Prostate gland (tissue), 2 donors: Measurements from ENCODE around the gene SEC61G. TPM values are rescaled to one million over a fixed set of nuclear protein-coding genes. Genes with fewer than 3 reads are reported as not detected.

Experiments
- DNase-seq: peaks from one replicate; pipeline ENCODE4 v3.0.0-alpha.2; 2019; ENCODE audit warnings: low spot score
- H3K27ac ChIP-seq, 2 donors: fragments of 200-600 bp; sonication (generic); 2 replicates each; pipeline ENCODE4 v1.5.1; 2017 to 2019
- H3K27me3 ChIP-seq: fragments of 200-600 bp; sonication (generic); replicated peaks from 2 replicates; pipeline ENCODE4 v1.5.1; 2019; ENCODE audit not compliant: insufficient read depth
- H3K36me3 ChIP-seq, 2 donors: fragments of 200-600 bp; sonication (generic); 1 replicate in 1 of 2; 2 replicates in 1 of 2; pipeline versions ENCODE4 v1.5.1 to v1.8.1; 2017 to 2019
- H3K4me1 ChIP-seq: fragments of 200-600 bp; sonication (generic); replicated peaks from 2 replicates; pipeline ENCODE4 v1.5.1; 2019
- H3K4me3 ChIP-seq, 2 donors: fragments of 200-600 bp; sonication (generic); 2 replicates each; pipeline ENCODE4 v1.5.1; 2017 to 2019
- H3K9me3 ChIP-seq: fragments of 200-600 bp; sonication (generic); 2 replicates; pipeline ENCODE4 v1.5.1; 2017
- CTCF ChIP-seq, 4 experiments: fragments of 200-600 bp in 2 of 4; fragments of 450-650 bp in 2 of 4; sonication (generic) in 2 of 4; IDR thresholded peaks; 1 replicate in 3 of 4; 2 replicates in 1 of 4; pipeline ENCODE4 v1.5.1; 2016 to 2019; ENCODE audit warnings: antibody characterized with exemption in 4 of 4, mild to moderate bottlenecking in 2 of 4, moderate library complexity in 2 of 4
- POLR2A ChIP-seq: fragments of 450-650 bp; IDR thresholded peaks from one replicate; pipeline ENCODE4 v1.6.1; 2016; ENCODE audit warnings: antibody characterized with exemption, mild to moderate bottlenecking
- POLR2AphosphoS5 ChIP-seq: sonication (generic); formaldehyde crosslinking; IDR thresholded peaks from one replicate; pipeline ENCODE4 v1.6.1; 2017; ENCODE audit warnings: antibody characterized with exemption
- WGBS: methylation state at CpG from one replicate; pipeline ENCODE4 v1.1.5; 2018; 5-methylcytosine and 5-hydroxymethylcytosine counted together
- intact Hi-C: fragments of 100-400 bp; cut with DNase I; formaldehyde crosslinking; loops from one replicate; pipeline ENCODE4 v1.14.2; 2022
- total RNA-seq, 2 donors: library from RNA; depleted of rRNA; stranded (reverse); fragments of >200 nt; gene quantifications; one replicate each; pipeline ENCODE4 v1.1.0, GENCODE V29; 2016

The SEC61G gene
- total RNA-seq, 2 donors from 2014 or later, result 253 to 473 TPM

DNA sequence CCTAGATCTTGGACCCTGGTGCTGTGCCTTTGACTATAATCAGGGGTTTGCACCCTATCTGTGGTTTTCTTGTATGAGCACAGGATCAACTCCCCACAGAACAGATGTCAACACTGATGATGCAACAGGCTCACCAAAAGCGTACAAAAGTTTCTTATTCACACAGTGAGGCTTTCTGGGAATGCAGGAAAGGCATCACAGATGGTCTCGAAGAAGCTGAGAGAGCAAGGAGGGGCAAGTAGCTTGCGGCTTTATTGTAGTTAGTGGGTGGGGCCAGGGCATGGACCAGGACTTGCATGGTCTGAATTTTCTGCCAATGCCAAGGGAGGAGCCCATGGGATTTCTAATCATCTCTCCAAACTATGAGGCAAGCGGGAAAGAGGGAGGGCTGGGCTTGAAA is 46.2 kb downstream of the SEC61G start:
- Histone ChIP-seq H3K36me3 (no peaks in the 10 kb centered on the region), H3K9me3 (no peaks in the 10 kb centered on the region), H3K4me3 (no peak overlapping the region), H3K4me1 (no peaks in the 10 kb centered on the region), H3K27ac (no peak overlapping the region), H3K27me3 (no peaks in the 10 kb centered on the region)
- DNase-seq, result no peak
- WGBS, result 93% methylated on average over 4 of the region's 4 CpGs
- TF ChIP-seq POLR2AphosphoS5 (no peak), CTCF (IDR thresholded peaks at IDR 0.05) (no peak), POLR2A (no peak)
- intact Hi-C loops, result no loop called here

- Histone ChIP-seq H3K27ac (no peak overlapping the region), H3K36me3 (no peaks in the 10 kb centered on the region), H3K4me3 (no peak overlapping the region), H3K4me1 (no peaks in the 10 kb centered on the region), H3K9me3 (no peaks in the 10 kb centered on the region), H3K27me3 (no peaks in the 10 kb centered on the region)
- 90% methylated on average over 2 of the region's 2 CpGs for WGBS
- intact Hi-C loops, result no loop called here
- DNase-seq, result no peak
- TF ChIP-seq CTCF (IDR thresholded peaks at IDR 0.05) (no peak), POLR2AphosphoS5 (no peak), POLR2A (no peak)
Observed at GRCh38 chr7:54711900-54712595, 47.0 kb downstream of the SEC61G start.

- no peak for DNase-seq
- Histone ChIP-seq H3K27me3 (no peaks in the 10 kb centered on the region), H3K36me3 (no peaks in the 10 kb centered on the region), H3K27ac (no peak overlapping the region), H3K4me1 (no peaks in the 10 kb centered on the region), H3K9me3 (no peaks in the 10 kb centered on the region), H3K4me3 (no peak overlapping the region)
- TF ChIP-seq POLR2A, result no peak
- TF ChIP-seq CTCF (IDR thresholded peaks at IDR 0.05), result no peak
- TF ChIP-seq POLR2AphosphoS5, result no peak
- intact Hi-C loops, result no loop called here
- WGBS, result 91% methylated on average over 1 of the region's 1 CpG
Observed at GRCh38 chr7:54709283-54709682, 49.7 kb downstream of the SEC61G start.

- Histone ChIP-seq H3K27ac (no peak overlapping the region), H3K4me3 (no peak overlapping the region), H3K9me3 (no peaks in the 10 kb centered on the region), H3K4me1 (no peaks in the 10 kb centered on the region), H3K36me3 (no peaks in the 10 kb centered on the region), H3K27me3 (no peaks in the 10 kb centered on the region)
- intact Hi-C loops, result no loop called here
- 41% methylated on average over 4 of the region's 4 CpGs for WGBS
- TF ChIP-seq CTCF (IDR thresholded peaks at IDR 0.05), result no peak
- no peak for TF ChIP-seq POLR2A
- no peak for TF ChIP-seq POLR2AphosphoS5
- no peak for DNase-seq
Observed at GRCh38 chr7:54705436-54705835, 53.6 kb downstream of the SEC61G start.

DNA sequence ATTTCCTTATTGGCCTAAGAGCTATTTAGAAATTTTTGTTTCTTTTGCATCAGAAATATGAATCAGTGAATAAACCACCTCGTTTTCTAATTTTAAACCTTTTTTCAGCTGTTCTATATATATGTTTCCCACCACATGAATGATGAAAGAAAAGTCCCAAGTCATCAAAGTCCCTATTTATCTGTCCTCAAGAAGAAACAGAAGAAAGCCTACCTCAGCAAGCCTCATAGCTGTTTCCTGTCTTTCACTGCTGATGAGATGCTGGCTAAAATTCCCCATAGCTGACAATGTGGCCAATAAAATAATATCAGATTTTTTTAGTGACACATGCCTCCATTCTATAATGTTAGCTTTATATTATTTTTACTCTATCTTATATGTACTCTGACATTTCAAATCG is 54.2 kb downstream of the SEC61G start:
- no peak for TF ChIP-seq CTCF (IDR thresholded peaks at IDR 0.05)
- no peak for TF ChIP-seq POLR2AphosphoS5
- no peak for TF ChIP-seq POLR2A
- Histone ChIP-seq H3K36me3 (no peaks in the 10 kb centered on the region), H3K4me3 (no peak overlapping the region), H3K9me3 (no peaks in the 10 kb centered on the region), H3K27ac (no peak overlapping the region), H3K27me3 (no peaks in the 10 kb centered on the region), H3K4me1 (no peaks in the 10 kb centered on the region)
- WGBS, result 67% methylated on average over 2 of the region's 2 CpGs
- intact Hi-C loops, result no loop called here
- DNase-seq, result no peak
